ENCODE data around the gene NAP1L4.
"Not testable (repeated sequence)": the region's sequence is repeated elsewhere in the genome, so short reads cannot be mapped to it uniquely, and the experiment has no call there.

Gene NAP1L4

GRCh38 chr11:2952290-2952689 is 39.8 kb downstream of the NAP1L4 start:
- DNase-seq, result no peak

- DNase-seq, result no peak
These were observed 40.7 kb downstream of the NAP1L4 start for GRCh38 chr11:2951231-2952110.

- DNase-seq, result no peak
These were observed 41.3 kb downstream of the NAP1L4 start for GRCh38 chr11:2950825-2951224.

- no peak for DNase-seq
These were observed 42.2 kb downstream of the NAP1L4 start for GRCh38 chr11:2949920-2950319.

GRCh38 chr11:2947744-2948143 is 44.4 kb downstream of the NAP1L4 start:
- no peak for DNase-seq

GRCh38 chr11:2945757-2946287 is 46.3 kb downstream of the NAP1L4 start:
- DNase-seq, result no peak

- DNase-seq, result peak; percentile 48
These were observed 46.9 kb downstream of the NAP1L4 start for GRCh38 chr11:2945031-2945756.

GRCh38 chr11:2944530-2944929 is 47.6 kb downstream of the NAP1L4 start:
- no peak for DNase-seq

- DNase-seq, result no peak
These were observed 48.4 kb downstream of the NAP1L4 start for GRCh38 chr11:2943711-2944118.

- DNase-seq, result no peak
These were observed 49.0 kb downstream of the NAP1L4 start for GRCh38 chr11:2942872-2943710.

GRCh38 chr11:2942447-2942846 is 49.7 kb downstream of the NAP1L4 start:
- DNase-seq, result no peak

- no peak for DNase-seq
These were observed 51.0 kb downstream of the NAP1L4 start for GRCh38 chr11:2940921-2941821.

- DNase-seq, result peak; percentile 46
These were observed 51.8 kb downstream of the NAP1L4 start for GRCh38 chr11:2940147-2940920.

GRCh38 chr11:2938458-2939418 is 53.4 kb downstream of the NAP1L4 start:
- not testable (repeated sequence) for DNase-seq

GRCh38 chr11:2937641-2938457 is 54.3 kb downstream of the NAP1L4 start:
- DNase-seq, result not testable (repeated sequence)

- DNase-seq, result peak; percentile 1
These were observed 57.4 kb downstream of the NAP1L4 start for GRCh38 chr11:2934611-2935239.

GRCh38 chr11:2934021-2934550 is 58.0 kb downstream of the NAP1L4 start:
- DNase-seq, result peak; percentile 0

All from stimulated activated CD4-positive, alpha-beta T cell treated with anti-CD3 and anti-CD28 coated beads, Interleukin-1b, Interleukin-23, amount 100 ng/mL, for 48 hours (primary cell).